K562 (cell line): Measurements from ENCODE around the gene TMEM81. TPM values are rescaled to one million over a fixed set of nuclear protein-coding genes. Genes with fewer than 3 reads are reported as not detected.

Experiments used
- ATAC-seq: fragments of 200-7000 bp; cut with Tn5 transposase; 3 replicates; pipeline ENCODE4 v1.9.1; 2020; ENCODE audit warnings: moderate library complexity
- BruUV-seq: library from RNA; stranded (reverse); fragments of 400-500 nt; replicated peaks from 2 replicates; lab custom pipeline; 2021; lab: Mats Ljungman, UMichigan
- CTCF ChIA-PET: fragments of 300-600 bp; formaldehyde crosslinking; extraction: SDS; loops from one replicate; lab custom pipeline; 2021; ENCODE audit warnings: low intra/inter-chr PET ratio; lab: Yijun Ruan, JAX
- POLR2A ChIA-PET: fragments of 300-600, 350-650 bp; sonication (Branson Sonifier 250); formaldehyde crosslinking; extraction: SDS; loops from one replicate; lab custom pipeline; 2021; ENCODE audit warnings: antibody characterized with exemption, inconsistent platforms; lab: Yijun Ruan, JAX
- DNase-seq, 4 experiments: peaks; one replicate each; pipeline versions ENCODE4 v3.0.0 to v3.0.0-alpha.2; 2011 to 2018; ENCODE audit warnings: low spot score in 3 of 4, mixed read lengths in 3 of 4; ENCODE audit errors: extremely low read depth in 1 of 4
- FAIRE-seq: peaks from 2 replicates; lab custom pipeline; 2011; peaks lifted over from hg19 to GRCh38; lab: Jason Lieb, UNC
- H2AFZ ChIP-seq: 2 replicates; pipeline ENCODE4 v1.6.0; 2011; ENCODE audit warnings: low read depth, low read length, control low read depth, inconsistent platforms
- H3K27ac ChIP-seq: fragments of 200-600 bp; 3 replicates; pipeline ENCODE4 v1.8.0; 2011; ENCODE audit warnings: low read depth, mild to moderate bottlenecking, control low read depth, inconsistent platforms, low read length, moderate library complexity, mixed read lengths; ENCODE audit errors: extremely low read depth
- H3K27me3 ChIP-seq, 2 experiments: fragments of 300-600 bp in 1 of 2; 2 replicates in 1 of 2; 3 replicates in 1 of 2; pipeline versions ENCODE4 v1.6.0 to v1.8.0; 2011; ENCODE audit warnings: inconsistent platforms in 2 of 2, low read length in 2 of 2, mild to moderate bottlenecking in 1 of 2, mixed read lengths in 1 of 2, moderate library complexity in 1 of 2; ENCODE audit not compliant: control insufficient read depth in 2 of 2, insufficient read depth in 2 of 2
- H3K36me3 ChIP-seq: fragments of 300-600 bp; 3 replicates; pipeline ENCODE4 v1.8.0; 2011; ENCODE audit warnings: mild to moderate bottlenecking, low read length, inconsistent platforms; ENCODE audit not compliant: control insufficient read depth, insufficient read depth
- H3K4me1 ChIP-seq, 2 experiments: fragments of 200-600 bp in 1 of 2; replicated peaks in 1 of 2; 2 replicates in 1 of 2; 3 replicates in 1 of 2; pipeline versions ENCODE4 v1.5.1 to v1.8.0; 2011; ENCODE audit warnings: inconsistent platforms in 2 of 2, low read length in 2 of 2, mild to moderate bottlenecking in 1 of 2, mixed read lengths in 1 of 2, moderate library complexity in 1 of 2; ENCODE audit not compliant: control insufficient read depth in 2 of 2, insufficient read depth in 2 of 2
- H3K4me2 ChIP-seq: 2 replicates; pipeline ENCODE4 v1.6.1; 2011; ENCODE audit warnings: low read length, control low read depth, inconsistent platforms, mixed read lengths; ENCODE audit not compliant: insufficient read depth
- H3K4me3 ChIP-seq: fragments of 200-600 bp; sonication (generic), shearing (Covaris generic); 2 replicates; pipeline ENCODE4 v1.5.1; 2016; ENCODE audit warnings: control low read depth, inconsistent platforms
- H3K79me2 ChIP-seq: fragments of 200-600 bp; 3 replicates; pipeline ENCODE4 v1.8.0; 2011; ENCODE audit warnings: low read length, inconsistent platforms; ENCODE audit not compliant: control insufficient read depth, insufficient read depth
- H3K9ac ChIP-seq, 2 experiments: 2 replicates each; pipeline versions ENCODE4 v1.6.0 to v1.6.1; 2011; ENCODE audit warnings: low read depth in 2 of 2, low read length in 2 of 2, control low read depth in 1 of 2, inconsistent platforms in 1 of 2, mild to moderate bottlenecking in 1 of 2, mixed read lengths in 1 of 2; ENCODE audit not compliant: insufficient read depth in 1 of 2
- H3K9me1 ChIP-seq: one replicate; pipeline ENCODE4 v1.6.0; 2011; ENCODE audit warnings: inconsistent platforms, mild to moderate bottlenecking, low read length, moderate library complexity; ENCODE audit not compliant: control insufficient read depth, insufficient read depth
- H3K9me3 ChIP-seq: replicated peaks from 2 replicates; pipeline ENCODE4 v1.5.1; 2011; ENCODE audit warnings: low read depth, low read length, inconsistent platforms; ENCODE audit not compliant: control insufficient read depth, insufficient read depth
- H4K20me1 ChIP-seq: replicated peaks from 2 replicates; pipeline ENCODE4 v1.6.1; 2011; ENCODE audit warnings: low read length, inconsistent platforms, mixed read lengths; ENCODE audit not compliant: control insufficient read depth, insufficient read depth
- DPF2 ChIP-seq: fragments of 450-650 bp; IDR thresholded peaks from 2 replicates; pipeline ENCODE4 v1.6.1; 2016
- HMG20B ChIP-seq: fragments of 250-450 bp; sonication (Bioruptor Pico); IDR thresholded peaks from 2 replicates; pipeline ENCODE4 v1.5.0; 2021; ENCODE audit warnings: mild to moderate bottlenecking
- SOX6 ChIP-seq: fragments of 450-650 bp; IDR thresholded peaks from 2 replicates; pipeline ENCODE4 v1.6.1; 2014; ENCODE audit warnings: mild to moderate bottlenecking
- WGBS: fragments of 100-300 bp; shearing (Covaris generic); methylation state at CpG from one replicate; pipeline ENCODE4 v1.1.6; 2016; ENCODE audit warnings: low coverage, mixed read lengths; ENCODE audit not compliant: insufficient coverage; ENCODE audit errors: missing lambda C conversion rate; 5-methylcytosine and 5-hydroxymethylcytosine counted together
- in situ Hi-C: fragments of 300-500 bp; cut with MboI; formaldehyde crosslinking; loops from 4 replicates; pipeline ENCODE4 v1.15.0; 2018; ENCODE audit warnings: inconsistent platforms, mixed read lengths
- intact Hi-C: fragments of 100-400 bp; cut with micrococcal nuclease; formaldehyde crosslinking; loops from 2 replicates; pipeline ENCODE4 v1.14.2; 2022
- polyA plus RNA-seq, 8 experiments: library from polyadenylated mRNA; depleted of rRNA in 4 of 8; stranded (reverse) in 5 of 8; unstranded in 3 of 8; fragments of >200 nt; fragmentation: Nextera tagmentation in 2 of 8; fragmentation: Illumina TruSeq in 1 of 8; extraction: Ambion mirVana in 2 of 8; extraction: Trizol in 1 of 8; gene quantifications; 2 replicates each; pipeline versions ENCODE4 v1.2.1 to v1.2.3, GENCODE V29; 2011 to 2014; ENCODE audit warnings: inconsistent platforms in 1 of 8, missing spikeins in 1 of 8
- total RNA-seq, 7 experiments: library from RNA; depleted of rRNA in 6 of 7; stranded (reverse); fragments of >200 nt in 6 of 7; fragmentation: Illumina TruSeq in 2 of 7; extraction: Trizol in 2 of 7; gene quantifications; 2 replicates each; pipeline versions ENCODE4 v1.2.1 to v1.2.3, GENCODE V29; 2011 to 2021; ENCODE audit warnings: low replicate concordance in 1 of 7

The TMEM81 gene
- total and polyA plus RNA-seq, 9 of the 15 experiments (the other 6 are each of a cell fraction or from before 2014, with no cell fraction given), result 3.2 to 6.1 (median 4.4) TPM

- H4K20me1 ChIP-seq, result peaks cover 26% of the 10 kb centered on the region; the same call in 1 of the 2 replicates
- BruUV-seq, result no TSS peak
- no peak overlapping the region for H2AFZ ChIP-seq
- TF ChIP-seq SOX6, result no peak
- H3K27ac ChIP-seq, result no peak overlapping the region
- peaks cover 45 to 84% of the 10 kb centered on the region in 2 experiments; a peak in 4 of 5 replicates for H3K27me3 ChIP-seq
- peaks cover 0 to 8% of the 10 kb centered on the region in 2 experiments; a peak in 1 of 5 replicates for H3K4me1 ChIP-seq
- 0% methylated on average over 4 of the region's 4 CpGs for WGBS
- POLR2A ChIA-PET, result interaction anchor here (0.5 to 0.7 kb wide), 3 partner anchors 191 to 407 kb away, joined by 3 read pairs; no protein-coding TSS in a partner anchor
- no peak overlapping the region for H3K4me3 ChIP-seq
- DNase-seq (no peak), ATAC-seq (no peak), FAIRE-seq (no peak)
- intact Hi-C loops (no loop called here), in situ Hi-C loops (no loop called here)
- no peaks in the 10 kb centered on the region for H3K36me3 ChIP-seq
- H3K9me1 ChIP-seq, result no peaks in the 10 kb centered on the region
- H3K9ac ChIP-seq, result no peak overlapping the region
- H3K4me2 ChIP-seq, result no peak overlapping the region
- H3K9me3 ChIP-seq, result no peaks in the 10 kb centered on the region
- CTCF ChIA-PET, result no interaction called here
- no peaks in the 10 kb centered on the region for H3K79me2 ChIP-seq
Observed at GRCh38 chr1:205043866-205044265, 40.4 kb downstream of the TMEM81 start.

GRCh38 chr1:205042911-205043806 lies 41.1 kb downstream of the TMEM81 start, which contains the start of gene CNTN2:
Gene CNTN2 (plus strand): TSS chr1:205043212. CDS start chr1:205053186, 9,974 bp downstream.
- H3K4me1 ChIP-seq, result peaks cover 0 to 8% of the 10 kb centered on the region in 2 experiments; a peak in 1 of 5 replicates
- H3K27me3 ChIP-seq, result peaks cover 40 to 80% of the 10 kb centered on the region in 2 experiments; a peak in 4 of 5 replicates
- no peaks in the 10 kb centered on the region for H3K36me3 ChIP-seq
- H3K9me3 ChIP-seq, result no peaks in the 10 kb centered on the region
- H3K27ac ChIP-seq, result no peak within 1 kb of the TSS
- H3K4me3 ChIP-seq, result no peak within 1 kb of the TSS
- CTCF ChIA-PET, result no interaction called here
- DNase-seq, result peak in 3 of 4 experiments; percentile 12 to 29 (median 25)
- no peak within 1 kb of the TSS for H3K4me2 ChIP-seq
- in situ Hi-C loops, result no loop called here
- ATAC-seq, result peak; percentile 43
- no peaks in the 10 kb centered on the region for H3K79me2 ChIP-seq
- FAIRE-seq, result no peak
- BruUV-seq, result no TSS peak
- no peak within 1 kb of the TSS for H2AFZ ChIP-seq
- TF ChIP-seq HMG20B (no peak), DPF2 (no peak)
- TF ChIP-seq, all 486 proteins: peak for 0
- intact Hi-C loops, result no loop called here
- Histone ChIP-seq H3K9me1 (no peaks in the 10 kb centered on the region), H4K20me1 (peaks cover 26% of the 10 kb centered on the region; the same call in 1 of the 2 replicates), H3K9ac (no peak within 1 kb of the TSS)
- POLR2A ChIA-PET, result interaction anchor here (0.6 kb wide), 2 partner anchors 190 to 245 kb away, joined by 3 read pairs; no protein-coding TSS in a partner anchor
- WGBS, result 2% methylated on average over 44 of the region's 53 CpGs
